PFSK-1 (cell line): ENCODE results near the gene CEP170.
A peak's percentile ranks its signal among the peaks of the same experiment; 100 is the strongest.

Experiments used
- FOXP2 ChIP-seq: optimal IDR thresholded peaks from 2 replicates; pipeline ENCODE3; 2011; ENCODE audit warnings: borderline replicate concordance, control low read depth, inconsistent platforms; ENCODE audit not compliant: insufficient read depth; ENCODE audit errors: extremely low read length, extremely low read depth
- POLR2AphosphoS5 ChIP-seq: IDR thresholded peaks from 2 replicates; pipeline ENCODE4 v1.6.1; 2012; ENCODE audit warnings: low read depth, mild to moderate bottlenecking, control low read depth, low read length, moderate library complexity
- SIN3A ChIP-seq: IDR thresholded peaks from 2 replicates; pipeline ENCODE4 v1.6.1; 2012; ENCODE audit warnings: mild to moderate bottlenecking, low read length, moderate library complexity, borderline replicate concordance; ENCODE audit not compliant: insufficient read depth
- TAF1 ChIP-seq: IDR thresholded peaks from 2 replicates; pipeline ENCODE4 v1.6.1; 2012; ENCODE audit warnings: low read length, control low read depth, borderline replicate concordance; ENCODE audit not compliant: insufficient read depth
- TF ChIP-seq, protein P1 (sequence below), 2 experiments: IDR thresholded peaks; 2 replicates each; pipeline versions ENCODE4 v1.6.1 to v1.8.0; 2011 to 2012; ENCODE audit warnings: low read depth in 2 of 2, low read length in 2 of 2, control low read depth in 1 of 2, inconsistent platforms in 1 of 2, mild to moderate bottlenecking in 1 of 2, moderate library complexity in 1 of 2; ENCODE audit not compliant: insufficient read depth in 1 of 2

DNA sequence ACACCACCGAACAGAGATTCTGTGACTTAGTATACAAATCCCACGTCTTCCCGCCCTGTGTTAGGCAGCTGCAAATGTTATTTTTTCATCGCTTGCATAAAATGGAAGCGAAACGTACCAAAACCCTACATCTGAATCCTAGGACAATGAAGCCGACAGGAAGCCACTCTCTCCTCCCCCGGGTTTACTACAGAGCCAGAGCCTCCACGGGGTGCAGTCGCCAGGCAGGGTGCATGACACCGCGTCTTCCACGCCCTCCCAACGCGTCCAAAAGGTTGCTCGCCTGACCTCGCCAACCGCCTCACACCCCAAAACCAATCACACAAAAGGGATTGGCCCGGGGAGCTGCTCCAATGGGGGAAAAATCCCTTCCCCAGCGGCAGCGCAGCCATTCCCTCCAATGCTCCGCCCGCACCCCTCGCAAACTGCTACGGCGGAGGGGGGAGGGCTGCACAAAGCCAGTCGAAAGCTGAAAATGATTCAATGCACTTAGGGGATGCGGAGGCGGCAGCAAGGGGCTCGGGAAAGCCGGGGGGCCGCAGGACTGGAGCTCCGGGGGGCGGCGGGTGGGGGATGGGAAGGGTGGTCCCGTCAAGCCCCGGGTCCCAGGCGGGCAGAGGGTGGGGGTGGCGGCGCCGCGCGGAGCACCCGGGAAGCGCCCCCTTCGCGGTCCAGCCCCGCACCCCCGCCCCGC lies 701 bp downstream of the CEP170 start:
- 0 out of 2 replicates have a peak, but pooled peaks have one; percentile 5 for TF ChIP-seq POLR2AphosphoS5
- TF ChIP-seq, protein P1, sequence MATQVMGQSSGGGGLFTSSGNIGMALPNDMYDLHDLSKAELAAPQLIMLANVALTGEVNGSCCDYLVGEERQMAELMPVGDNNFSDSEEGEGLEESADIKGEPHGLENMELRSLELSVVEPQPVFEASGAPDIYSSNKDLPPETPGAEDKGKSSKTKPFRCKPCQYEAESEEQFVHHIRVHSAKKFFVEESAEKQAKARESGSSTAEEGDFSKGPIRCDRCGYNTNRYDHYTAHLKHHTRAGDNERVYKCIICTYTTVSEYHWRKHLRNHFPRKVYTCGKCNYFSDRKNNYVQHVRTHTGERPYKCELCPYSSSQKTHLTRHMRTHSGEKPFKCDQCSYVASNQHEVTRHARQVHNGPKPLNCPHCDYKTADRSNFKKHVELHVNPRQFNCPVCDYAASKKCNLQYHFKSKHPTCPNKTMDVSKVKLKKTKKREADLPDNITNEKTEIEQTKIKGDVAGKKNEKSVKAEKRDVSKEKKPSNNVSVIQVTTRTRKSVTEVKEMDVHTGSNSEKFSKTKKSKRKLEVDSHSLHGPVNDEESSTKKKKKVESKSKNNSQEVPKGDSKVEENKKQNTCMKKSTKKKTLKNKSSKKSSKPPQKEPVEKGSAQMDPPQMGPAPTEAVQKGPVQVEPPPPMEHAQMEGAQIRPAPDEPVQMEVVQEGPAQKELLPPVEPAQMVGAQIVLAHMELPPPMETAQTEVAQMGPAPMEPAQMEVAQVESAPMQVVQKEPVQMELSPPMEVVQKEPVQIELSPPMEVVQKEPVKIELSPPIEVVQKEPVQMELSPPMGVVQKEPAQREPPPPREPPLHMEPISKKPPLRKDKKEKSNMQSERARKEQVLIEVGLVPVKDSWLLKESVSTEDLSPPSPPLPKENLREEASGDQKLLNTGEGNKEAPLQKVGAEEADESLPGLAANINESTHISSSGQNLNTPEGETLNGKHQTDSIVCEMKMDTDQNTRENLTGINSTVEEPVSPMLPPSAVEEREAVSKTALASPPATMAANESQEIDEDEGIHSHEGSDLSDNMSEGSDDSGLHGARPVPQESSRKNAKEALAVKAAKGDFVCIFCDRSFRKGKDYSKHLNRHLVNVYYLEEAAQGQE (IDR thresholded peaks at IDR 0.05; ENCODE audit: insufficient read depth in 1 of 2, low read depth in 2 of 2, low read length in 2 of 2) = no peak
- TF ChIP-seq SIN3A = no peak
- no peak for TF ChIP-seq TAF1
- peak; percentile 53 for TF ChIP-seq FOXP2
